ENCODE results near the gene HYAL4. TPM values are rescaled to one million over a fixed set of nuclear protein-coding genes. Genes with fewer than 3 reads are reported as not detected.

Gene HYAL4
- total RNA-seq, 4 donors from 2014 or later: 1.5 to 2.9 (median 2.2) TPM; not detected in 1

DNA sequence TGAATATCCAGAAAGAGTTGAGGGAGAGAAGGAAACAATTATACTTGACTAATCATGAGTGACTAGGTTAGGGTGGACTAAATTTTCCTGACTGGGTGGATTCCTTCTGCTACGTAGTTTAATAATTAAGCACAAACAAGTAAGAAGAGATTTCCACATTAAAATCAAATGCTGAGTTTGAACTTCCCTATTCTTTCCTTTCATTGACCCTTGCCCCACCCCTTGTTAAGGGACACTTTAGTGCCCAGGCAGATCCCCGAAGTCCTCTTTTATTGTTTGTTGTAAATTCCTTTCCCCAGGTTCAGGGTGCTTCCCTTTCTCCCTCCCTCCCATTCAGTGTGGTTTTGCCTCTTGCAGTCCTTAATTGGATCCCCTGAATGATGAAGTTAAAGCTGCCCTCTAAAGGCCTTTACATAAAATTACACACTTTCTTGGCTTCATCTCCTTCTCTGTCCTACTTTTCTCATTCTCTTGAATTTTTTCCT, 71.3 kb downstream of the HYAL4 start:
- TF ChIP-seq POLR2A (IDR thresholded peaks at IDR 0.05): no peak
- no peak for TF ChIP-seq CTCF (IDR thresholded peaks at IDR 0.05)
- 28 to 31% methylated on average over 2 of the region's 2 CpGs for WGBS, 2 donors
- intact Hi-C loops (cut with DNase I; ENCODE audit: low total_unique reads): no loop called here
- no peak overlapping the region for H3K4me3 ChIP-seq (ENCODE audit: low read depth, poor library complexity, severe bottlenecking)
- no peak for DNase-seq (ENCODE audit: low spot score in 2 of 2)

DNA sequence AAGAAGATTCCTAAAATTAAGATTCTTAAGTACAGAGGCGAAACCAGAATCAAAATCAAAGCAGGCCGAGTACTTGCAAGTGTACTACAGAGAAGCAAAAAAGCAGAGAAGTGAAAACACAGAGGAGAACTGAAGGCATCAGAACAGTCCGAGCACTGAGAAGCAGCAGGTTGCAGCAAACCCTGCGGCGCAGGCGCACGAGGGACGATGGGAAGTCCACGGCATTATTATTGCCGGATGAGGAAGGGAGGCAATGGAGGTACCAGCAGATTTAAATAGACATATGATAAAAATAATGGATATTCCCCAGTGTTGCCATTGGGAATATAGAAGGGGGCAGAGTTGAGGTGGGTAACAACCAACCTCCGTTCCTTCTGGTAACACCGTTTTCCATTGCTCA, 72.9 kb downstream of the HYAL4 start:
- DNase-seq (ENCODE audit: low spot score in 2 of 2): no peak
- intact Hi-C loops (cut with DNase I; ENCODE audit: low total_unique reads): no loop called here
- TF ChIP-seq CTCF (IDR thresholded peaks at IDR 0.05) (no peak), POLR2A (IDR thresholded peaks at IDR 0.05) (no peak)
- WGBS, 2 donors: 93 to 95% methylated on average over 12 of the region's 12 CpGs
- H3K4me3 ChIP-seq (ENCODE audit: low read depth, poor library complexity, severe bottlenecking): no peak overlapping the region

DNA sequence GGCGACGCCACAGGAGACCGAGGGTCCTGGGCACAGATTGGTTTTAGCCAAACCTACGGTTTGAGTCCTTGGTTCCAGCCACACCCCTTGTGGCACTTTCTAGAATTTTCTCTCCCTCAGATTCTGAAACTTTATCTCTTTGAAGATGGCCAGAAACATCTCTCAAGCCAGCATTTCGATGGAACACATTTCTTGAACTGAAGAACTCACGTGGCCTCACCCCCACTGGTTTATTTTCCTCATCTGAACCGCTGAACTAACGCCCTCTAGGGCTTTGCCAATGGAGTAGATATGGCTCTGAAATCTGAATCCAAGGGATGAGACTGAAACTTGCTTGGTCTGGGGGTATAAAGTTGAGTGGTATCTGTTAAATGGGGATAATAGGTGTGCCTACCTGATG, 73.3 kb downstream of the HYAL4 start:
- WGBS, 2 donors: 79 to 91% methylated on average over 8 of the region's 8 CpGs
- intact Hi-C loops (cut with DNase I; ENCODE audit: low total_unique reads): no loop called here
- no peak overlapping the region for H3K4me3 ChIP-seq (ENCODE audit: low read depth, poor library complexity, severe bottlenecking)
- DNase-seq (ENCODE audit: low spot score in 2 of 2): no peak
- TF ChIP-seq CTCF (IDR thresholded peaks at IDR 0.05) (no peak), POLR2A (IDR thresholded peaks at IDR 0.05) (no peak)

- WGBS, 2 donors: 84 to 92% methylated on average over 4 of the region's 4 CpGs
- TF ChIP-seq CTCF (IDR thresholded peaks at IDR 0.05) (no peak), POLR2A (IDR thresholded peaks at IDR 0.05) (no peak)
- intact Hi-C loops (cut with DNase I; ENCODE audit: low total_unique reads): no loop called here
- no peak overlapping the region for H3K4me3 ChIP-seq (ENCODE audit: low read depth, poor library complexity, severe bottlenecking)
- DNase-seq (ENCODE audit: low spot score in 2 of 2): no peak
These were observed 78.6 kb downstream of the HYAL4 start for GRCh38 chr7:123923599-123923998.

DNA sequence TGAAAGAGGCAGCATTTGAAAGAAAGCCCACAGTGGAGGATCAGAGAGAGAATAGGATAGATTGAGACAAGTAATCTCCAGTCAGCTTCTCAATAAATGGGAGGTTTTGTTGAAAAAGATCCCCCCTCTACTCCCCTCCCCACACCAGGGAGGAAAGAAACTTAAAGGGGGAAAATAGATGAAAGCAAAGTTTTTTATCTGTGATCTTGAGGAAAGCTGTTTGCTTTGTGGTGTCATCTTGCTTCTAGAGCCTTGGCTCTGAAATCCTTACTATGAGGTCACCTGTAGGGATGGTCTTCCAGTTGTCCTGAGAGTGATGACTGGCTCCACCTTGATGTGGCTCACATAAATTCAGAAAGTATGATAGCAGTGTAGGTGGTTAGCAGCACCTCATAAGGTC, 80.0 kb downstream of the HYAL4 start, which contains the start of gene SPAM1:
TSS of gene SPAM1 (plus strand) at position 301 of the 400 bp plus-strand sequence. CDS start 28,330 bp downstream, outside the sequence.
- no peak within 1 kb of the TSS for H3K4me3 ChIP-seq (ENCODE audit: low read depth, poor library complexity, severe bottlenecking)
- no peak for DNase-seq (ENCODE audit: low spot score in 2 of 2)
- intact Hi-C loops (cut with DNase I; ENCODE audit: low total_unique reads): no loop called here
- no peak for TF ChIP-seq CTCF (IDR thresholded peaks at IDR 0.05)
- no peak for TF ChIP-seq POLR2A (IDR thresholded peaks at IDR 0.05)

Other genes with a start within 250 kb of the HYAL4 start
- not detected for gene ASB15, start 243.3 kb upstream of the HYAL4 start, total RNA-seq
- not detected for gene LMOD2, start 189.3 kb upstream of the HYAL4 start, total RNA-seq
- gene WASL, start 96.2 kb upstream of the HYAL4 start, total RNA-seq: 10 to 100 TPM; 30.4 to 41.4 (median 34.2) TPM
- not detected for gene SPAM1, start 80.1 kb downstream of the HYAL4 start, total RNA-seq
- gene TMEM229A, start 187.9 kb downstream of the HYAL4 start, total RNA-seq: not detected

Measured in lower leg skin (tissue), 4 donors.